GM21786 (cell line): ENCODE measurements around the gene TGIF2.
"Not testable (repeated sequence)": the region's sequence is repeated elsewhere in the genome, so short reads cannot be mapped to it uniquely, and the experiment has no call there.

ENCODE experiments used
- ATAC-seq: cut with Tn5 transposase; IDR thresholded peaks from one replicate; pipeline ENCODE4 v1.9.1; 2021; ENCODE audit not compliant: unreplicated experiment

TGIF2 gene

DNA sequence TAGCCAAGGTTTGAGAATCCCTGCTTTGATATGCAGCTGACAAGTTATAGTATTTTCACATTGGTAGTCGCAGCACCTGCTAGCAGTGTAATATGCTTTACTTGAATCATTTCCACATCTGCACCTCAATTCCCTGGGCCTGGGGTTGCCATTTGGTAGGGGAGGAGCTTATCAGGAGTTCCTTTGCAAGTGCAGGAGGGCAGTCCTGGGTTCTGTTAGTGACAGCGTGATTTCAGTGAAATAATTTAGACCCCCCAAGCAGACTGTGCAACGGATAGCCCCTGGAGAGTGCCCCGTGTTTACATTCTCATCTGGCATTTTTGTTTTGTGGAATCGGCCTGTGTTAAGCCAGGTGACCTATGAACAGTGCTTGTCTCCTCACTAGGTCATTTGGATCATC, 38.2 kb downstream of the TGIF2 start:
- ATAC-seq: no peak

- no peak for ATAC-seq
These were observed 40.6 kb downstream of the TGIF2 start for GRCh38 chr20:36613974-36614373.

- no peak for ATAC-seq
These were observed 41.6 kb downstream of the TGIF2 start for GRCh38 chr20:36614781-36615557.

GRCh38 chr20:36620917-36621316, 47.5 kb downstream of the TGIF2 start:
- no peak for ATAC-seq

GRCh38 chr20:36623444-36623843, 50.0 kb downstream of the TGIF2 start:
- ATAC-seq: no peak

- no peak for ATAC-seq
These were observed 50.9 kb downstream of the TGIF2 start for GRCh38 chr20:36624068-36624943.

- ATAC-seq: no peak
These were observed 51.5 kb downstream of the TGIF2 start for GRCh38 chr20:36624944-36625324.

GRCh38 chr20:36628076-36628475, 54.7 kb downstream of the TGIF2 start:
- ATAC-seq: no peak

DNA sequence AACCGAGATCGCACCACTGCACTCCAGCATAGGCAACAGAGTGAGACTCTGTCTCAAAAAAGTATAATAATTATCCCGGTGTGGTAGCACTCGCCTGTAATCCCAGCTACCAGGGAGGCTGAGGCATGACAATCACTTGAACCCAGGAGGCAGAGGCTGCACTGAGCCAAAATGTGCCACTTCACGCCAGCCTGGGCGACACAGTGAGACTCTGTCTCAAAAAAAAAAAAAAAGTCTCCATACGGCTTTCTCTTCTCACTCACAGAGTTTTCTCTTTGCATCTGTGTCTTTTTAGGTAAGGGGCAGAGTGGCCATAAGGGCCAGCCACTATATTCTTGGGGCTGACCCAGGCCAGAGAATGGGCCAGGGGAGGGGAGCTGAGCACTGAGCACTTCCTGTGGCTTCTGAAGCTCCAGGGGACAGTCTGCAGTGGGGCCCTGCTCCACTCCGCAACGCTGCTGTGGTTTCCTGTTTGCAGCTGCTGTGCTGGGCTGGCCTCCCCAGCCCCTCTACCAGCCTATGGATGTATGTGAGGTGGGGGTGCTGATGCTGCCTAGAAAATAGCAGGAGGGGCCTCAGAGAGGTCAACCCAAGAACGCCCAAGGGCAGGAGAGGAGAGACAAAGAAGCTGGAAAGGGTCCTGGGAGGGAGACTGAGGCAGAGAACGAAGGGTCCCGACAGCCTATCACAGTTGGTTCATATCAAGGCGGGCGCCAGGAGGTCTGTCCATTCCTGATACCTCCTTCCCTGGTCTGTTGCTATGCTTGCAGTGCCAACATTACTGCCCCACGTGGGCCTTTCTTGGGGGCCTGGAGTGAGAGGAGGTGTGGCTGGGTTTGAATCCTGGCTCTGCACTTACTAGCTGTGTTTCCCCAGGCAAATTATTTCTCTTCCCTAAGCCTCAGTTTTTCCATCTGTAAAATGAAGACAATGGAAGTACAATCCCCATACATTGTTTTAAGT, 56.6 kb downstream of the TGIF2 start:
- no peak for ATAC-seq

DNA sequence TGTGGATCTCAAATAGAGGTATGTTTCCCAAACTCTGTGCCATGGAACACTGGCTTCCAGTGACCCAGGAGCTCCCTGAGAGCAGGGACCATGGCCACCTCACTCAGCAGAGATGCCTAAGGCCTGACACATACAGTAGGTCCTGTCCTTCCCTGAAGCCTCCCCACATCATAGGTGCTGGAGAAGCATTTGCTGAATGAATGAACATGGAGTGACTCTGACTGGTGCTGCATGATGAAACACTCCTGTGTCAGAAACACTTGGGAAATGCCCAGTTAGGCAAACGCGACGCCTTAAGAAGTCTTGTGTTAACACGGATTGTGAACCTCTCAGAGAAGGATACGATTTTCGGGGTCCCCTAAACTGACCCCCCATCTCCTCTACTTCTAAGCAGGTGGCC, 58.2 kb downstream of the TGIF2 start:
- no peak for ATAC-seq

- no peak for ATAC-seq
These were observed 58.7 kb downstream of the TGIF2 start for GRCh38 chr20:36632147-36632486.

- ATAC-seq: no peak
These were observed 59.3 kb downstream of the TGIF2 start for GRCh38 chr20:36632487-36633284.

DNA sequence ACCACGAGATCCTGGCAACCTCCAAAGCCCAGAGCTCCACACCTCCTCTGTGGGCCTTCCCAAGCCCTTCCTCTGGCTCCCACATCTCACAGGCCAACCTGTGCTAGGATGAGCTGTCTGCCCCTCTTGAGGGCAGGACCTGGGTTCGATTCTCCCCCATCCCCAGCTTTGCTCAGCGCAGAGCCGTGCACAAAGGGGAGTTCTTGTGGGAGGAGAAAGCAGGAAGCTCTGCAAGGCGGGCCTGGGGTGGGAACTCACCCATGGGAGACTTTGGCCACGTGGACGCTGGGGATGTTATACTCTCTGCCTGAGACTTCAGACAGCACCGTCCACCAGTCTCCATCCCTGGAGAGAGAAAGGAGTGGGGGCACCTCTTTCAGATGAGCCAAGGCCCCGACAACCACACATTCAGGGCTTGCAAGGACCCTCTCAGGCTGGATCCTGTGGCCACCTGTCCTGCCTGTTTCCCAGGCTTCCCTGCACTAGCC, 59.9 kb downstream of the TGIF2 start:
- ATAC-seq: no peak

DNA sequence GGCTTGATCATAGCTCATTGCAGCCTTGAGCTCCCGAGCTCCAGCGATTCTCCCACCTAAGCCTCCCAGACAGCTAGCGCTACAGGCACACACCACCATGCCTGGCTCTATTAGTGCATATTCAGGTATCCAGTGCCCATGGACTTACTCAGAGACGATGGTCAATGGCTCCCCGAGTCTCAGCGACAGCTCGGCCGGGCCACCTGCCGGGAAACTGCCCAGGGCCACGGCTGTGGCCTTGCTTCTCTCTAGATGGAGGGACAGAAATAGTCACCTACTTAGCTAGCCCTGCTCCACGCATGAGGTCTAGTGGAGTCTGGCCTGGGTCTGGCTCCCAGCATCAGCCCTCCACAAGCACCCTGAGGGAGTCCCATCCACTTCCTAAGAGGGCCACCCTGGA, 60.9 kb downstream of the TGIF2 start:
- ATAC-seq: no peak

DNA sequence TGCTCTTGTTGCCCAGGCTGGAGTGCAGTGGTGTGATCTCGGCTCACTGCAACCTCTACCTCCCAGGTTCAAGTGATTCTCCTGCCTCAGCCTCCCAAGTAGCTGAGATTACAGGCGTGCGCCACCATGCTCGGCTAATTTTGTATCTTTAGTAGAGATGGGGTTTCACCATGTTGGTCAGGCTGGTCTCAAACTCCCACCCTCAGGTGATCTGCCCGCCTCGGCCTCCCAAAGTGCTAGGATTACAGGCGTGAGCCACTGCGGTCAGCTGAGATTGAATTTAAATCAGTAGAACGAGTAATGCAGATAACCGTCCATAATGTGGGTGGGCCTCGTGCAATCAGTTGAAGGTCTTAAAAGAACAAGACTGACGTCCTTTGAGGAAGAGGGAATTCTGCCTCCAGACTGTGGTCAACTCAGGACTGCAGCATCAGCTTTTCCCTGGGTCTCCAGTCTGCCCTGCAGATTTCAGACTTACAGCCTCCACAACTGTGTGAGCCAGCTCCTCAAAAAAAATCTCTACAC, 65.5 kb downstream of the TGIF2 start:
- ATAC-seq: not testable (repeated sequence)

DNA sequence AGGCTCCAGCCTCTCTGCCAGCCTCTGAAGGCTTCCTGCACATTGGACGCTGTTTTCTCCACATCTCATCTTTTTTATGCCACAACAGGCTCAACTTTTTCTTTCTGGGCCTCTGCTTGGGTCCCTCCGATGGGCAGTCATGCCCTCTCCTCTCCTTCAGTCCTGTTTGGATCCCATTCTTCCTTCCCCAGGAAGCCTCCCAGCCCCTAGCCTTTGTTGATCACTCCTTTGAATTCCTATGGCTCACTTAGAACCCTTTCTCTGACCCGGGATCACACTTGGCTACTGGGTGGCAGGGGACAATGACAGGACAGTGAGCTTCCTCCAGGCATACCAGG, 68.1 kb downstream of the TGIF2 start:
- no peak for ATAC-seq

DNA sequence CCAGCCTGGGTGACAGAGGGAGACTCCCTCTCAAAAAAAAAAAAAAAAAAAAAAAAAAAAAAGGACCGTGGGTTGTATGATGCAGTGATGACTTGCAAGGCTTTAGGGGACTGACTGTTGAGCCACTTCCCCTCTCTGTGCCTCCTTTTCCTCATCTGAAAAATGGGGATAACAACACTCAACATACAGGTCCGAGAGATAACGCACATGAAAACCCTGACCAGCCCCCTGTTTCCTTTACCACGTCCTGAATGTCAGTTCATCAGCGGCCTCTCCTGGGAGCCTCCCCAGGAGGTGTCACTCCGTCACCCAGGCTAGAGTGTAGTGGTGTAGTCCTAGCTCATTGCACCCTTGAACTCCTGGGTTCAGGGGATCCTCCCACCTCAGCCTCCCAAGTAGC, 68.7 kb downstream of the TGIF2 start:
- ATAC-seq: no peak
